Breast epithelium (tissue), 3 donors: ENCODE data around the gene AMER3.

Source experiments
- CTCF ChIP-seq, 3 donors: fragments of 450-650 bp; IDR thresholded peaks; one replicate each; pipeline ENCODE4 v1.5.1; 2016 to 2017; ENCODE audit warnings: antibody characterized with exemption in 3 of 3, mild to moderate bottlenecking in 3 of 3, moderate library complexity in 3 of 3
- POLR2A ChIP-seq: fragments of 450-650 bp; IDR thresholded peaks from one replicate; pipeline ENCODE4 v1.6.1; 2016; ENCODE audit warnings: antibody characterized with exemption, mild to moderate bottlenecking, moderate library complexity
- POLR2AphosphoS5 ChIP-seq, 3 donors: sonication (generic); formaldehyde crosslinking; IDR thresholded peaks; one replicate each; pipeline ENCODE4 v1.6.1; 2017; ENCODE audit warnings: antibody characterized with exemption in 3 of 3

DNA sequence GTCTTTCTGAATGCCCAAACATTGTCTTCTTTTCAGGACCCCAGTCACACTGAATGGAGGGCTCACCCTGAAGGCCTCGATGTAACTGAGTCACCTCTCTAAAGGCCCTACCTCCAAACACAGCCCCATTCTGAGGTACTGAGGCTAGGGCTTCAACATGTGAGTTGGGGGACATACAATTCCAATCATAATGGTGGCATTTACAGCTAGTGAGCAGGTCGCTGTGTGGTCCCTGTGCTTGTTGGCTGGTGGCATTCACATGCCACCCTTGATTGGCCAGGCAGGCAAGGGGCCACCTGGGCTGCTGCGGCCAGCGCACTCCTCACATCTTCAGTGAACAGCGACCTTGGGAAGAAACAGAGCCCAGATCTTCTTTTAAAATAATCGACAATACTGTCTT is 30.7 kb downstream of the AMER3 start:
- no peak for TF ChIP-seq CTCF (IDR thresholded peaks at IDR 0.05)
- no peak for TF ChIP-seq POLR2A
- TF ChIP-seq POLR2AphosphoS5 (IDR thresholded peaks at IDR 0.05): no peak
